Vagina (tissue), 2 donors: ENCODE measurements around the gene OR2AP1.
"Not testable (repeated sequence)": the region's sequence is repeated elsewhere in the genome, so short reads cannot be mapped to it uniquely, and the experiment has no call there.

Experiments
- POLR2A ChIP-seq, 2 donors: fragments of 450-650 bp; IDR thresholded peaks; one replicate each; pipeline ENCODE4 v1.6.1; 2017; ENCODE audit warnings: antibody characterized with exemption in 2 of 2, mild to moderate bottlenecking in 2 of 2, moderate library complexity in 2 of 2
- POLR2AphosphoS5 ChIP-seq, 2 donors: sonication (generic); formaldehyde crosslinking; IDR thresholded peaks; one replicate each; pipeline ENCODE4 v1.9.0; 2017; ENCODE audit warnings: antibody characterized with exemption in 2 of 2, mild to moderate bottlenecking in 2 of 2, low read depth in 1 of 2; ENCODE audit not compliant: insufficient read depth in 1 of 2
- TF ChIP-seq, protein P1 (sequence below), 3 experiments: fragments of 450-650 bp in 2 of 3; fragments of 200-600 bp in 1 of 3; sonication (generic) in 1 of 3; IDR thresholded peaks; one replicate each; pipeline ENCODE4 v1.5.1; 2017 to 2019; ENCODE audit warnings: antibody characterized with exemption in 3 of 3, mild to moderate bottlenecking in 2 of 3, moderate library complexity in 2 of 3

- not testable (repeated sequence) for TF ChIP-seq POLR2AphosphoS5 (IDR thresholded peaks at IDR 0.05; ENCODE audit: insufficient read depth in 1 of 2, low read depth in 1 of 2); POLR2A (IDR thresholded peaks at IDR 0.05)
- TF ChIP-seq, protein P1, sequence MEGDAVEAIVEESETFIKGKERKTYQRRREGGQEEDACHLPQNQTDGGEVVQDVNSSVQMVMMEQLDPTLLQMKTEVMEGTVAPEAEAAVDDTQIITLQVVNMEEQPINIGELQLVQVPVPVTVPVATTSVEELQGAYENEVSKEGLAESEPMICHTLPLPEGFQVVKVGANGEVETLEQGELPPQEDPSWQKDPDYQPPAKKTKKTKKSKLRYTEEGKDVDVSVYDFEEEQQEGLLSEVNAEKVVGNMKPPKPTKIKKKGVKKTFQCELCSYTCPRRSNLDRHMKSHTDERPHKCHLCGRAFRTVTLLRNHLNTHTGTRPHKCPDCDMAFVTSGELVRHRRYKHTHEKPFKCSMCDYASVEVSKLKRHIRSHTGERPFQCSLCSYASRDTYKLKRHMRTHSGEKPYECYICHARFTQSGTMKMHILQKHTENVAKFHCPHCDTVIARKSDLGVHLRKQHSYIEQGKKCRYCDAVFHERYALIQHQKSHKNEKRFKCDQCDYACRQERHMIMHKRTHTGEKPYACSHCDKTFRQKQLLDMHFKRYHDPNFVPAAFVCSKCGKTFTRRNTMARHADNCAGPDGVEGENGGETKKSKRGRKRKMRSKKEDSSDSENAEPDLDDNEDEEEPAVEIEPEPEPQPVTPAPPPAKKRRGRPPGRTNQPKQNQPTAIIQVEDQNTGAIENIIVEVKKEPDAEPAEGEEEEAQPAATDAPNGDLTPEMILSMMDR (IDR thresholded peaks at IDR 0.05): not testable (repeated sequence)
Observed at GRCh38 chr12:55570060-55570459, 2.2 kb upstream of the OR2AP1 start.
